GM20000 (cell line): ENCODE results near the gene CA9.

Source experiments
- DNase-seq: peaks from one replicate; pipeline ENCODE4 v3.0.0; 2012; ENCODE audit warnings: low spot score
- CTCF ChIP-seq: IDR thresholded peaks from 2 replicates; pipeline ENCODE4 v1.5.1; 2012; ENCODE audit warnings: mild to moderate bottlenecking, control low read depth; ENCODE audit errors: extremely low read depth, missing control alignments

CA9 gene

GRCh38 chr9:35664531-35665470 lies 8.9 kb upstream of the CA9 start, which contains the start of gene ARHGEF39:
ARHGEF39 (minus strand) TSS chr9:35665195; CDS start chr9:35665169, 26 bp downstream.
- peak; percentile 93 for DNase-seq
- TF ChIP-seq CTCF: peak; percentile 46

GRCh38 chr9:35665471-35665818 lies 8.3 kb upstream of the CA9 start:
- no peak for DNase-seq
- TF ChIP-seq CTCF: no peak

- TF ChIP-seq CTCF: no peak
- DNase-seq: no peak
Observed at GRCh38 chr9:35666045-35666444, 7.7 kb upstream of the CA9 start.

DNA sequence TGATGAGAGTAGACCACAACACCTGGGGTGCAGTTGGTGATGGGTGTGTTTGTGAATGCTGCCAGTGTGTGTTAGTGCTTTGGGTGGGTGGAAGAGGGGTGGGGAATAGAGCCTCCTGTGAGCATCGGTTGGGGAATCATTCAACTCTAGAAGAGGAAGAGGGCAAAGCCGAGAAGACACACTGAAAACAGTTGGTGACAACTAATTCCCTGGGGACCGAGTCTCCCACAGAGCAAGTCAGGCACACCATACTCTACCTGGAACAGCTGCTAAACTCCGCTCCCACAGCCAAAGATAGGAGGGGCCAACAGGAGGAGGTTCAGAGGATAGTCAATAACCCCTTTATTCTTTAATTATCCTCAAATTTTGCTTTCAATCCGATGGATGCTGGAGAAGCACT lies 7.2 kb upstream of the CA9 start:
- DNase-seq: no peak
- no peak for TF ChIP-seq CTCF

- TF ChIP-seq CTCF: no peak
- no peak for DNase-seq
Observed at GRCh38 chr9:35667939-35668338, 5.8 kb upstream of the CA9 start.

GRCh38 chr9:35669331-35670145 lies 4.2 kb upstream of the CA9 start:
- no peak for TF ChIP-seq CTCF
- DNase-seq: no peak

- no peak for DNase-seq
- TF ChIP-seq CTCF: no peak
Observed at GRCh38 chr9:35674025-35674361, 265 bp downstream of the CA9 start.
